HG03469 (cell line): ENCODE measurements around the gene P3H1.

Experiments used
- ATAC-seq: cut with Tn5 transposase; IDR thresholded peaks from one replicate; pipeline ENCODE4 v1.9.1; 2021; ENCODE audit warnings: mild to moderate bottlenecking, moderate library complexity, moderate number of reproducible peaks; ENCODE audit not compliant: unreplicated experiment

P3H1 gene

DNA sequence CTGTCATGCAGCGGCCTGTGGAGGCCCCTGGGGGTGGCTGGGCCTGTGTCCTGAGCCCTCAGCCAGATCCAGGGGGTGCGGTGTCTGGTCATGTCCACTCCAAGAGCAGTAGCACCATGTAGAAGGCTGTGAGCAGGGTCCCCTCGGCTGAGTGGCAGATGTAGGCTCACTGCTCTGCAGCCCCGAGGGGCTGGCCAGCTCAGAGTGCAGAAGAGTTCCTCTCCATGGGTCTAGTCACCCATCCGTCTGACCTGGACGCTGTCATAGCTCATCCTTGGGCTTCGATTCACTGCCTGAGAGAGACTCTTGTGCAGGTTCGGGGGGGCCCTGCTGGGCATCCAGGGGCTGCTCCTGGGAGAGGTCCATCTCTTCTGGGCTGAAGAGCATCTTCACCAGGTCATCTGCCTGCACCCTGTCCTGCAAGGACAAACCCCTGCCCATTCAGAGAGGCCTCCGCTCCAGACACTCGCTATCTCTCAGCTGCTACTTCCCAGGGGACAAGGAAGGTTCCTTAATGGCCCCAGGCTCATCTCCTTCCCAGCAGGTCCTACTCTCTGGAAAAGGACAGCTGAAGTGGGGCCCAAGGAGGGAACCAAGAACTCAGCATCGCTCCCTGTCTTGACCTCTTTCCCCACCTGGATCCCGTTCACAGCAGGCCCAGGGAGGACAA, 20.3 kb downstream of the P3H1 start:
- no peak for ATAC-seq

DNA sequence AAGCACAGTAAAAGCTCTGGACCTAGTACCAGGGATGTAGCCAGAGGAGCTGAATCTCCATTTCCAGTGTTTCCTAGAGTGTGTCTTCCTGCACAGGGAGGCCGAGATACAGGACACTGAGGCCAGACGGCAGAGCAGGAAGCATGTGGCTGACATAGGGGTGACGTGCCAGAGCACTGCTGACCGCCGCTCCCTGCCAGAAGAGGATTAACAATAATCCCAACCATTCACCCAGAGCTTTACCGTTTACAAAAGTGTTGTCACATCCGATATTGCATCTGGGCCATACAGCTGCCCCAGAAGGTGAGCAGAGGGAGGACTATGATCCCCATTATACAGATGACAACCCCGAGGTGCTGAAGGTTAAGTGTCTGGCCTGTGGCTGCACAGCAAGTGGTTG, 21.0 kb downstream of the P3H1 start:
- ATAC-seq: no peak

DNA sequence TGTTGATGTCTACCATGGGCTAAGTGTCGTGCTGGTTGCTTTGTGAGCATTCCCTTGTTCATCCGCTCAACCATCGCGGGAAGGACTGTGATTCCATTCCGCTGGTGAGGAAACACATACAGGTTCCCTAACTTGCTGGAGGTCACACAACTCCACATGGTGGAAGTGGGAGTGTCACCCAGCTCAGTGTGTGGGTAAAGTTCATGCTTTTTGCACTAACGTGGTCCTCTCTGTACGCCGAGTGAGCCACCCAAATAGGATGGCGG, 22.7 kb downstream of the P3H1 start:
- ATAC-seq: no peak

DNA sequence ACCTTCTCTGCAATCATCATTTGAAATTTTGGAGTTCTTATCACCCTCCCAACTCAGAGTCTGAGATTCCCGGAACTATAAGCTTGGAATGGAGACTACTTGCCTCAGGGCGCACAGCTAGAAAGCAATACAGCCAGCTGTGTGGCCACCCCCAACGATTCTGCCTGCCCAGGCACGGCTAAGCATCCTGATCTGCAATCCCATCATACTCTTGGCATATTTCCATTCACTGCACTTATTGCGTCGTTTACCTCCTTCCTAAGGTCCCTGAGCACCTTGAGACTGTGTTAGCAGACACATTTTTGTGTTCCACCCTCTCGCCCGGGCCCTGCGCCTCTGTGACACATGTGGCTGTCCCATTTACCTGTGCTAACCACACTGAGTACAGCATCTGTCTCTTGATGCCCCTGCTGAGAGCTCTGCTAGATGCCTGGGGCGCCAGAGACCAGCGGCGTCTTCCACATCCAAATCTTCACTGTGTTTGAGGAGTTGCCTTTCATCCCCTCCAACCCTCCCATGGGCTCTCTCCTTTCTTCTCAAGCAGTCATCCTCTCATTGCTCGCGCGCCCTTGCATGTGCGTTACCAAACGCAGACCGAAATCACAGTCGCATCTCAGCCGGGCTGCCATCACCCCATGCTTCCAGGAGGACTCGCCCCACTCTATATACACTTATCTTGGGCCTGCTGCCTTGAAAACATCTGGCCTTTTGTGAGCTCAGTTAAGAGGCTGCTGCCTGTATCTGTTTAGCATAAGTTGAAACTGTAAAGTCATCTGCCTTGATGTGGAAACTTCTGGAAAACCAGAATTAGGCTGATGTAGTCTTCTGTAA, 23.3 kb downstream of the P3H1 start:
- no peak for ATAC-seq

DNA sequence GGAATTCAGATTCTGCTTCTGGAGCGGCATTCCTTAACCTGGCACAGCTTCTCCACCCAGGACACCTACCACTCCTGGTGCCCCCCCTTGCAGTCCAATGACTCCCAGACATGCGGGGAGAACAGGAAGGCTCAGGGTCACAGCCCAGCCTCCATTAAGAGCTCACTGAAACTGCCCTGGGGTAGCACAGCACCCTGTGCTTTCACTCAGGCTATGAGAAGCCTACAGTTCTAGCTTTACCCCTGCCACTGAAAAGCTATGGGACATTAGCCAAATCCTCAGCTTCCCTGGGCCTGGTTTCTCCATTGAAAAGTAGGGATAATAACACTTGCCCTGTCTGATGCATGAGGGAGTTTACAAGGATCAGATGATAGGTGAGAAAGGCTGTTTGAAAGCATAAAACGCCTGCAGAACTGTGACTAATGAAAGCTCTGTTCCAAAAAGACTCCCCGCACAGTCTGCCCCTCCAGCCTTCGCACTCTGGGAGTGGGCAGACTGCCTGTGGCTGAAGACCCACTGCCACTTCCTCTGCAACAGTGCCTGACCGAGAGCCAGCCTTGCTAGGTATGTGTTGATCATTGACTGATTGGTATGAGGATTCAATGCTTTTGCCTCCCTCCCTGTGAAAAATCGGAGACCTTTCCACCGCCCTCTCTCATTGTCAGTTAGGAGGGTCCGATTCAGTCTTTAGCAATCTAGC, 24.1 kb downstream of the P3H1 start:
- ATAC-seq: no peak

DNA sequence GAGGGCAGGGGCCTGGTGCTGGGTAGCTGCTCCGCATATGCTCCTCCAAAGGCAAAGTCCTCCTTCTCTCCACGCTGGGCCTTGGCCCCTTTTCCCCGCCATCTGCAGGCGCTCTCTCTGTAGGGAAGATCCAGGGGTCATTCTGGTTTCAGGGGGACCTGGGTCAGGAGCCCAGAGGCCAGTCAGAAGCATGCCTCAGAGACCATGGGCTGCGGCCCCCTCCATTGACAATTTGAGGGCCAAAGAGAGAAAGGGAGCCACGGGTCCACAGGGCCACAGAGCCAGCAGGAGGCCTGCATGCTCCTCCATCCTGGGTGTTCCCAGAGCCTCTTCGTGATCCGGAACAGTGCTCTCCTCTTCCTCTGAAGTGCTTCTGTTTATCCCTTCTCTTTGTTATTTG, 24.7 kb downstream of the P3H1 start:
- no peak for ATAC-seq

DNA sequence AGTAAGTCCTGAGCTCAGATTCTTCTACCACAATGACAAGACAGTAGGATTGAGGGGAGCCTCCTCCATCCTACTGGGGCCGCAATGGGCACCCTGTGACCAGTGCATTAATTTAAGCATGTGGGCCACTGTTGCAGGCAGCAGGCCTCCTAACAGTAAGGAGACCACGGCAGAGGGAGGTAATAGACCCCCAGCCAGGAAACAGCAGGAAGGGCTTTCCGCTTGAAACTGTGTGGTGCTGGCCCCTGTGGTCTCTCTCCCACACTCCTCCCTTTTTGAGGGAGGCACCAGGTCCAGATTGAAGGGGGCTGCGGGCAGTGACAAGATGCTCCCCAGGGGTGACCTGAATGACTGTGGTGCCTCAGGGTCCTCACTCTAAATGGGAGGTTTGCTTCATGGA, 25.1 kb downstream of the P3H1 start:
- ATAC-seq: no peak

DNA sequence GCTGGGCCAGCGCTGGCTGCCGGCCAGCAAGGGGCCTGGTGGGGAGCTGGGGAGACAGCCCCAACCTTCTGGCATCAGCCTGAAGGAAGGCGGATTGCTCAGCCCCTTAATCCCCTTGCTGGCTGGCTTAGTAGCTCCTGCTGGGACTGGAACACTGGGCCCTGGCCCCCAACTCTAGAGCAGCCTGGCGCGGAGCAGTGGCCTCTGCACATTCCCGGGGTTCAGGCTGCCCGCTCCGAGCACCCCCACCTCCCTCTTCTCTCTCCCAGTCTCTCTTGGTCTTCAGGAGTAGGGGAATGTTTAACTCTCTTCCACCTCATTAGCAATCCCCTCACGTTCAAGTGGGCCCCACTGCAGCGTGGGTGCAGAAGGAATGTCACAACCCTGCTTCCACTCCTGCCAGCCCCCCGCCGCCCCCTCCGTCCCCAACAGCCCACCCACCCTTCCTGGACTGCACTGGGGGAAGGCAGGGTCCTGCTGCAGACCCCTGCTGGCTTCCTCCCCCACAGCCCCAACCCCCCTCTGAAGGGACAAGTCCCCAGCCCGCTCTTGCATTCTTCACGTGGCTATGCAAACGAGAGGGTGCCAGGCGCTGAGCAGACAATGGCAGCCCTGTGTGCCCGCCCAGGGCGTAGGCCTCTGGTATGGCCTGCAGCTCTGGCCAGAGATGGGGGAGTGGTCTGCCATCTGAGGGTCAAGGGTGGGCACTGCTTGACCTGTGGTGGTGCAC, 25.8 kb downstream of the P3H1 start:
- no peak for ATAC-seq

DNA sequence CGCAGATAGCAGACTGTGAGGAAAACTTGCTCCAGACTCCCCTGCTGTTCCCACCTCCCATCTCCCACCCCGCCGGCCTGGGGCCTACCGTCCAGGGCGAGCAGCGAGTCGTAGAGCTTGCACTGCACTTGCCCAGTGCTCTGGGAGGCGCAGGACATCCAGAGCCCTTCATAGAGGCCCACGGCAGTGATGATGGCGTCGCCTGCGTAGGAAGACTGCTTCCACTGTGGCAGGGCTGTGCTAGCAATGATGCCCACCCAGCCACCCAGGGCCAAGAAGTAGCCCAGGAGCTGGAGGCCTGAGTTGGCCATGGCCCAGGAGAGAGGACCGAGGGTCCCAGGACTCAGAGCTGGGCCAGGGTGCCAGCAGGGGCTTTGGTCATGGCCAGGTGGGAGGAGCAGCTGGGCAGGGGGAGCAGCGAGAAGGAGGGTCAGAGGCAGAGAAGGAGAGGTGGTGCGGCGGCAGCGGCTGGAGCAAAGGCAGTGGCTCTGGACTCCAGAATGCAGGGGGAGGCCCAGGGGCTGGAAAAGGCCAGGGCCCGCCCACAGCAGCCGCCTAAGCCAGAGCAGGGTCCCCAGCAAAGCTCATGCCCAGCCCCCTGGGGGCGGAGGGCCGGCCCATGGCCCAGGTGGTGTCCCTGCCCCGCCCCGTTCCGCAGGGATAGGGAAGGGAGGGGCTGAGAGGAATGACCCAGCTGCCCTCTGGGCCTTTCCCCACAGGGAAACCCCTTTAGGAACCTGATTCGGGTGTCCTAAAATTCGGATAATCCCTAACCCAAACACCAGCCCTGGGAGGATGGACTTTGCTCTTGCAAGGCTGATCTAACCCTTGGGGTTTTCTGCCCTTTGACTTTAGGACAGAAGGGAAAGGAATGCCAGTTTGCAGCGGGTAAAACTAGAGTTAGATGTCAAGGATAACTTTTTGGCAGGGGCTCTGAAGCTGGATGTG, 26.8 kb downstream of the P3H1 start, which contains the start of gene CLDN19:
Gene CLDN19 (minus strand): TSS at position 484 of the 948 bp plus-strand sequence. CDS start 173 bp downstream, at position 311.
- no peak for ATAC-seq

DNA sequence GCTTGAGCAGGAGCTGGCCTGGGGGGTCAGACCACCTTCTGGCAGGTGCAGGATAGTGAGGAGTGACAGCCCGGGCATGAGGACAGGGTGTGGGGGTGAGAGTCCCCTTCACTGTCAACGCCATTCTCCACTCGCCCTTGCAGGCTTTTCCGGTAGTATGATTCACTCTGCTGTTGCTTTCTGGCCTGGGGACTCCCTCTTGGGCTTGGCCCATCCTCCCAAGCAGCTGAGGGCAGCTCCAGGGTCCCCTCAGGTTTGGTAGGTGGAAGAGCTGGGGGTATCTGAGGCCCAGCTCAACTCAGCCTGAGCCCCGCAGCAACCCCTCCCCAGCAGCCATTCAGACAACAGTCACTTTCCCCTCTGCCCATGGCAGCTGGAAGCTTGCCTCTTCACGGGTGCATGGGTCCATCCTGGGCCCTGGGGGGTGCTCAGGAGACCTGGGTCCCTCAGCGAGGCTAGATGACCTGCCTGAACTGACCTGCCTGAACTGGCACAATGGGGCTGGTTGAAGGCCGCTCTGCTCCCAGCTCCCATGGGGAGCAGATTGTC, 28.1 kb downstream of the P3H1 start:
- no peak for ATAC-seq

DNA sequence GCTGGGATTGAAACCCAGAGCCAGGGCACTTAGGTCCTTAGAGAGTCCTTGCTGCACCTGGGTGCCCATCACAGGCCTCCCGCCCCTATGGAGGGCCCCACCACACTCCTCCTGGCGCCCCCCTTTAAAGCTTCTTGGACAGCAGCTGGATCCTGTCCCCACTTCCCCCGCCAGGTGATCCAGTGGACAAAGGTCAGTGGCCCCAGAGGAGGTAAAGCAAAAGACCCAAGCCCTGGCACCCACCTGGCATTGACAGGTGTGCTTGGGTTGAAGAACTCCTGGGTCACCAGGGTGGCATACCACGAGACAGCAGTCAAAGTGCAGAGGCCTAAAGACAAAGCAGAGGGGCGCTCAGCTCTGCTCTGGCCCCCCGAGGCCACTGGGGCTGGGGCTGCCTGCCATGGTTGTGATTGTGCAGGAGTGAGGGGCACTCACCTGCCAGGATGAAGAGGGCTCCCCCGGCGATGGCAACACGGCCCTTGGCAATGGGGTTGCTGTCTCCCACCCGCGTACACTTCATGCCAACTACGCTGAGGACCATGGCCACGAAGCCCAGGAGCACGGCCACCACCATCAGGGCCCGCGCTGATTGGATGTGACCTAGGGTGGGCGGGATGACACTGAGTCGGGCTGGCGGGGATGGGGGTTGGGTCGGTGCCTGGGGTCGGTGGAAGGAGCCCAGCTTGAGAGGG, 28.7 kb downstream of the P3H1 start:
- ATAC-seq: no peak

DNA sequence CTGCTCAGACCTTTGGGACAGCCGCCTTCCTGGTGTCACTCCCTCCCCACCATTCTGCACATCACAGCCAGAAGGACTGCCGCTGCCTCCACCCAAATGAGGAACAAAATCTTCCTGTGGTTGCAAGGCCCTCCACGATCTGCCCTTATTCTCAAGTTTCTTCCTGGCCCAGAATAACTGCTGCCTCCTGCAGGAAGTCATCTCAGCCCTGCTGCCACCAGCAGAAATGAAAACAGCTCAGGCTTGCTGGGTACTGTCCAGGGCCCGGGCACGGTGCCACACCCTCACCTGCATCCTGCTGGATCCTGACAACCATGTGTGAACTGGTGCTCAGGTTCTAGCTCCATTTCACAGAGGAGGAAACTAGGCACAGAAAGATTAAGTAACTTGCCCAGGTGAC, 29.6 kb downstream of the P3H1 start:
- no peak for ATAC-seq

DNA sequence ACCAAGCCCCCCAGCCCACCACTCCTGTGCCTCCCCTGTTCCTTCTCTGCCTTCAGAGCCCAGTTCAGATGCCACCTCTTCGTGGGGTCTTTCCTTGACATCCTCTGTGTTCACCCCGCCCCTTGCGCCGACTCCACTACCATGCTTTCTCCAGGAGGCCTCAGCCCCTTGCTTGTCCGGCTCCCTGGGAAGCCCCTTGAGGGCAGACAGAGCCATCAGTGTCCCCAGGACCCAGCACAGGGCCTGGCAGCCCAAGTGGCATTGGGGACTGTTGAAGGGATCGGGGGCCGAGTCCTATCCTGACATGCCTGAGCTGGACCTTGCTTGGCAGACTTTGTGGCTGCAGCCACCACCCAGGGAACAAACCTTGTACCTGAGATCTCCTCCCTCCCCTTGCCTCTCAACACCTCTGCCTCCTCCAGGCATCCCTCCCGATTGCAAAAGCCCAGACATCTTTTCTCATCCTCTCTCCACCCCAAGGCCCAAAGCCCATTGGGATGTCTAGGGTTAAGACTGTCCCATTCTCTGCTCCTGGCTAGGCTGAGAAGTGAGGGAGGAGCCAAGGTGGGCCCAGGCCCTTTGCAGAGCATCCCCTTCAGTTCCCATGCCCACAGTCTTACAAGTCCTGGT, 30.1 kb downstream of the P3H1 start:
- ATAC-seq: no peak

DNA sequence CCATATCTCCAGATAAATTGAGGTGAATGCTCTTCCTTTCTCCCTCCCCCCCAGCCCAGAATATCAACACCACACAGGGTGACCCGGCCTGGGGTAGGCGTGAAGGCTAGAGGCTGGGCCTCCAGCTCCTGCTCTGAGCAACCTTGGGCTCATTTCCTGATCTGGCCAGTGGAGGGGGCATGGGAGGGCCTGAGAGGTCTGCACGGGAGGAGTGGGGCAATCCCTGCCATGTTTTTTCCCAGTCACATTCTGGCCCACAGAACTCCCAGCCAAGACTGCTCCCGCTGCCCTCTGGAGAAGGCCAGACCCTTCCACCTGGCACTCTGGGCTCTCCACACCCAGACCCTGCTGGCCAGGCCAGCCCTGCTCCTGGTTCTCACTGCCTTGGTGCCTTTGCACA, 30.7 kb downstream of the P3H1 start:
- no peak for ATAC-seq

DNA sequence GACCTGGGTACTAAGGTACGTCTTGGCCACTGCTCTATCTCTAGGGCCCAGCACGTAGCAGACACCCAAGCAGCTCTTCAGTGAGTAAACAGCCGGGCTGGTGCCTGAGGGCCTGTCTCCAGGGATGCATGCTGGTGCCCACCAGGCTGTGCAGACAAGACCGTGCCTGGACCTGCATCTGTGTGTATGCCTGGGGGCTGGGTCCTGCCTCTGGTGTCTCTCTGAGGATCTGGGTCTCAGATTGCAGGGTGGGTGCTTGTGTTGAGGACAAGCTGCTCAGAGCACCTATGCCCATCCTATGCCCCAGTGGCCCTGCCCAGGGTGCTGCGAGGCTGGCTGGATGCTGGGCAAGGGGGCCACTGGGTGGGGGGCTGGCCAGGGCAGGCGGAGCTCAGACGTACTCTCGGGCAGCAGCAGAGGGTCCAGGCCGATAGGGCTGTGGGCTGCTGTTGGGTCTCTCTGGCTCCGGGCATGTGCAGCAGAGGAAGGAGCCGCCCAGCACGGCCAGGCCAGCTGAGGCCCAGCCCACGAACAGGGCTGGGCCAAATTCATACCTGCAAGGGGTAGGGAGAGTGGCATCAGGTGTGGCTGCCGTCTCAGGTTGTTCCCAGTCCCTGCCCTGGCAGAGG, 31.2 kb downstream of the P3H1 start:
- ATAC-seq: no peak

DNA sequence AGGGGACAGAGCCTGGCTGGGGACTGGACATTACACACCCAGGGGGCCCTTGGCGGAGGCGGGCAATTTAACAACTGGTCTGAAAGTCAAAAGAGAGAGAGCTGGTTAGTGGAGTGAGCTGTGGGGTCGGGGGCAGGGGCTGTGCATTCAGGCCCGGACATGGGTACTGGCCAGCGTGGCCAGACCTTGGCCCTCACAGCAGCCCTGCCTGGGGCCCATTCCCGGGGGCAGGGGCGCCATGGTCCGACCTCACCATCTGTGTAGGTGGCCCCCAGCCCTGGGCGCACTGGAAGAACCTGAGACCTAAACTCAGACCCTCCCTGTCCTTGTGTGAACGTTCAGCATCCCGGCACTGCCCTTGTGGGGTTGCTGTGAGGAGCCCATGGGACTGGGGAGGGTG, 31.8 kb downstream of the P3H1 start:
- ATAC-seq: no peak

DNA sequence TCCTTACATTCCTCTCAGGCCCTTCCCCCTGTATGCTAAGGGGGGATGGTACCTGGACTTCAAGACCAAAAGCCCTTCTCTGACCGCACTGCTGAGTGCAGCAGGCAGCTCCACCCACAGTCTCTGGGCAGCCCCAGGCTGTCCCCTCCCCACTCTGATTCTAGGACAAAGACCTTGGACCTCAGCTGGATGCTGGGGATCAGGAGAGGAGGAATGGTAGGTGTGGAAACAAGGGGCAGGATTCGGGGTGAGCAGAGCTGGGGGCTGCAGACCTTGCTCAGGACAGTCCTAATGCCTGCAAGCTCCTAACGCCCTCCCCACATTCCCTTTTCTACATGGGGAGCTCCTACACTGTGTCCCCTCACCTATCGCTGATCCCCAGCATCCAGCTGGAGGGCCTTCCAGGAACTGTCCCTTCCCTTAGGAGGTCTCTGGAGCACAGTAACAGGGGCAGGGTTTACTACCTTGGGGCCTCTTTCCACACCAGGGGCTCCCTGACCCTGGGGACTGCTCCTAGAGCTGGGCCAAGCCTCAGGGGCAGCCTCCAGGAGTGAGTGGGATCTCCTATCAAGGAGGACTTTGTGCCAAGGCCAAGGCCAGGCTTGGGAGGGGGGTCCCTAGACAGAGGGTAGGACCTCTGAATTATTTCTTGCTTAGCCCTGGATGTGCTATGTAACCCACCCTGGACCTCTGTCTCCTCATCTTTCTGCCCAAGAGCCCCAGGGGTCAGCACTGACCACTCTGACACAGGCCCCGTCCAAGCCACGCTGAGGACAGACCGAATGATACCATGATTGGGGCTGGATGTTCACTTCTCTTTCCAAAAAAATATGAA, 32.4 kb downstream of the P3H1 start:
- ATAC-seq: no peak
